ENCODE data around the gene DST. TPM values are rescaled to one million over a fixed set of nuclear protein-coding genes. Genes with fewer than 3 reads are reported as not detected.

The DST gene
- total and polyA plus RNA-seq, 8 donors = 42.4 to 149 (median 72.4) TPM

GRCh38 chr6:56682635-56683034, 39.9 kb upstream of the DST start:
- ATAC-seq = no peak

DNA sequence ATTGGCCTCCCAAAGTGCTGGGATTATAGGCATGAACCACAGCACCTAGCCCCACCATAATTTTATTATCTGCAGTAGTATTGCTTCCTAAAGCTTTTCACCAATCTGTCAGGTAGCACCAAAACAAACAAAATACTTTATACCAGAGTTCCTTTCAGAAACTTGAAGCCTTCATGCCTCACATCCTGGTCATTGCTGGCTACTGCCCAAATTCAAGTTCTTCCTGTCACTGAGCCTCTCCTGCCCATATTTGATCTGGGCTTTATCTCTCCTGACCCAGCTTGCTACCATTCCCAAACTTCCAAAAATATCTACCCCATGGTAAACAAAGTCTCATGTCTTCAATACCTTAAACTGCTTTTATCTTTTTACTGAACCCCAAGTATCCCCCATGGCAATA, 34.9 kb upstream of the DST start:
- H3K36me3 ChIP-seq = no peaks in the 10 kb centered on the region
- no peaks in the 10 kb centered on the region for H3K4me1 ChIP-seq
- TF ChIP-seq, protein P1, sequence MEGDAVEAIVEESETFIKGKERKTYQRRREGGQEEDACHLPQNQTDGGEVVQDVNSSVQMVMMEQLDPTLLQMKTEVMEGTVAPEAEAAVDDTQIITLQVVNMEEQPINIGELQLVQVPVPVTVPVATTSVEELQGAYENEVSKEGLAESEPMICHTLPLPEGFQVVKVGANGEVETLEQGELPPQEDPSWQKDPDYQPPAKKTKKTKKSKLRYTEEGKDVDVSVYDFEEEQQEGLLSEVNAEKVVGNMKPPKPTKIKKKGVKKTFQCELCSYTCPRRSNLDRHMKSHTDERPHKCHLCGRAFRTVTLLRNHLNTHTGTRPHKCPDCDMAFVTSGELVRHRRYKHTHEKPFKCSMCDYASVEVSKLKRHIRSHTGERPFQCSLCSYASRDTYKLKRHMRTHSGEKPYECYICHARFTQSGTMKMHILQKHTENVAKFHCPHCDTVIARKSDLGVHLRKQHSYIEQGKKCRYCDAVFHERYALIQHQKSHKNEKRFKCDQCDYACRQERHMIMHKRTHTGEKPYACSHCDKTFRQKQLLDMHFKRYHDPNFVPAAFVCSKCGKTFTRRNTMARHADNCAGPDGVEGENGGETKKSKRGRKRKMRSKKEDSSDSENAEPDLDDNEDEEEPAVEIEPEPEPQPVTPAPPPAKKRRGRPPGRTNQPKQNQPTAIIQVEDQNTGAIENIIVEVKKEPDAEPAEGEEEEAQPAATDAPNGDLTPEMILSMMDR (IDR thresholded peaks at IDR 0.05) = no peak
- intact Hi-C loops (cut with DNase I) = no loop called here
- ATAC-seq = no peak
- H3K27ac ChIP-seq = no peak overlapping the region
- no peaks in the 10 kb centered on the region for H3K27me3 ChIP-seq
- no peak for FAIRE-seq
- DNase-seq = no peak
- H3K4me3 ChIP-seq = no peak overlapping the region
- no peaks in the 10 kb centered on the region for H3K9me3 ChIP-seq

More at GRCh38 chr6:56682635-56683034, 39.9 kb upstream of the DST start:
- no peak overlapping the region for H3K4me3 ChIP-seq
- TF ChIP-seq, protein P1 (IDR thresholded peaks at IDR 0.05) = no peak
- H3K4me1 ChIP-seq = peaks cover 0 to 5% (median 0%) of the 10 kb centered on the region in 3 donors
- intact Hi-C loops (cut with DNase I) = no loop called here
- no peaks in the 10 kb centered on the region for H3K36me3 ChIP-seq
- FAIRE-seq = no peak
- WGBS, 2 donors = 60 to 73% methylated on average over 1 of the region's 1 CpG
- no peaks in the 10 kb centered on the region for H3K27me3 ChIP-seq
- DNase-seq = no peak
- H3K27ac ChIP-seq = peak overlapping the region in 1 of 4 donors; percentile 42
- H3K9me3 ChIP-seq = no peaks in the 10 kb centered on the region

DNA sequence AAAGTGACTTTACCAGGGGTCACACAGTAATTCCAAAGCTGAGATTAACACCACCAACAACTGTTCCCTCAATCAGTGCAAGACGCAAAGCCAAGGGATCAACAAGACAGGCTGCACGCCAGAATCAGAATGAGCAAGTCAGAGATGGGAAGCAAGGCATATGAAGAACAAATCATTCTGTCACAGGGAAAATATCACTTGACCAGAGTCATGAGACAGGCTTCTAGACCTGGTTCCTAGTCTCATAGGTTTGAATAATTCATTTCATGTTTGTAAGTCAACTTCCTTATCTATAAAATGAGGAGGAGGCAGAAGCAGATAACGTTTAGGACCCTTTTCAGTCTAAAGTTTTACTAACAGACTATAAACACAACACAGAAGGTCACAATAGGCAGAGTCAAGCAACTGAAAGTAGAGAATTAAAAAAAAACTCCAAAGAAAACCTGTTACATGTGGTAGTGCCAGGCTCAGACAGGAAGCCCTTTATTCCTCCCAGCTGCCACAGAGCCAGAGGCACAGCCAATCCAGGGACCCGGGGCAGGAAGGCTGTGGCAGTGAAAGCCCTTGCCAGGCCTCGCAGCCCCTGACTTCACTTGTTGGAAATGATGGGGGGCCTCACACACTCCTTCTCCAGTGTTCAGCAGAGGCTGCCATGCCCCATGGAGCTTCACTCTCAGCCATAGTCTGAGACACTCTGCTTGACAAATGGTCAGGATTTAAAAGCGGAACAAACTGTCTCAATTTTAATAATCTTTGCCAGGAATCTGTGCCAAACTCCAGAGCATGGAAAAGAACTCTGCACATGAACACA, 29.2 kb upstream of the DST start:
- DNase-seq (peak in 1 of 6 donors; percentile 56), ATAC-seq (peak in 3 of 4 donors; percentile 72 to 79 (median 77)), FAIRE-seq (no peak)
- intact Hi-C loops (cut with DNase I) = no loop called here
- Histone ChIP-seq H3K9me3 (no peaks in the 10 kb centered on the region), H3K27me3 (no peaks in the 10 kb centered on the region), H3K36me3 (no peaks in the 10 kb centered on the region), H3K27ac (peak overlapping the region in 3 of 4 donors; percentile 1 to 74 (median 58)), H3K4me3 (no peak overlapping the region), H3K4me1 (no peaks in the 10 kb centered on the region)
- TF ChIP-seq, protein P1 (IDR thresholded peaks at IDR 0.05) = no peak
- 42 to 47% methylated on average over 6 of the region's 6 CpGs for WGBS, 2 donors

- H3K4me1 ChIP-seq = no peaks in the 10 kb centered on the region
- TF ChIP-seq, protein P1 (IDR thresholded peaks at IDR 0.05) = no peak
- H3K27ac ChIP-seq = peak overlapping the region in 2 of 4 donors; percentile 58 to 74
- ATAC-seq (peak in 1 of 4 donors; percentile 22), DNase-seq (no peak), FAIRE-seq (no peak)
- no peak overlapping the region for H3K4me3 ChIP-seq
- 62 to 82% methylated on average over 1 of the region's 1 CpG for WGBS, 2 donors
- no peaks in the 10 kb centered on the region for H3K9me3 ChIP-seq
- no peaks in the 10 kb centered on the region for H3K36me3 ChIP-seq
- H3K27me3 ChIP-seq = no peaks in the 10 kb centered on the region
- intact Hi-C loops (cut with DNase I) = no loop called here
Measured at GRCh38 chr6:56671160-56671559, 28.5 kb upstream of the DST start.

- no peak for FAIRE-seq
- 80 to 85% methylated on average over 2 of the region's 2 CpGs for WGBS, 2 donors
- TF ChIP-seq, protein P1 (IDR thresholded peaks at IDR 0.05) = no peak
Measured at GRCh38 chr6:56669041-56669440, 26.4 kb upstream of the DST start.

More at GRCh38 chr6:56669041-56669440, 26.4 kb upstream of the DST start:
- Histone ChIP-seq H3K27me3 (no peaks in the 10 kb centered on the region), H3K36me3 (no peaks in the 10 kb centered on the region), H3K9me3 (no peaks in the 10 kb centered on the region), H3K27ac (no peak overlapping the region), H3K4me1 (no peaks in the 10 kb centered on the region), H3K4me3 (no peak overlapping the region)
- intact Hi-C loops (cut with DNase I) = no loop called here
- no peak for ATAC-seq
- no peak for DNase-seq
